Measurements from ENCODE around the gene TMEM163. TPM values are rescaled to one million over a fixed set of nuclear protein-coding genes. Genes with fewer than 3 reads are reported as not detected.

The TMEM163 gene
- total RNA-seq, 1 donor from 2014 or later = 1.0 TPM

DNA sequence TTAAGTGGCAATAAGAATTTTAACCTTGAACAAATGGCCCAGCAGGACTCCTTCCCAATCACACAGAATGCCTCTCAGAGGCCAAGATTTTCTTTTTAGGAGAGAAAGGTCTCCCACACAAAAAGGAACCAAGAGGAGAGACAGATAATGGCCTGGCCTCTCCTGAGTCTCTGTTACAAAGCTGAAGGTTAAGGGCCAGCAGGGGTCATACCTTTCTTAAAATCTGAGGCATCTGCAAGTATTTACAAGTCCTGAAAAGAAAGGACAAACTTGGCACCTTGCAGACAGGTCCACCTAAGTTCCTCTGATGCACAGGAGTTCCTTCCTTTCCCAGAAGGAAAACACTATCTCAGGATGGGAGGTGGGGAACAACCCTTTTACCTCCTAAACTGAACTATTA, 142.3 kb downstream of the TMEM163 start:
- Mint-ChIP-seq H3K4me3 (no peak overlapping the region), H3K4me1 (peaks cover 8% of the 10 kb centered on the region)

DNA sequence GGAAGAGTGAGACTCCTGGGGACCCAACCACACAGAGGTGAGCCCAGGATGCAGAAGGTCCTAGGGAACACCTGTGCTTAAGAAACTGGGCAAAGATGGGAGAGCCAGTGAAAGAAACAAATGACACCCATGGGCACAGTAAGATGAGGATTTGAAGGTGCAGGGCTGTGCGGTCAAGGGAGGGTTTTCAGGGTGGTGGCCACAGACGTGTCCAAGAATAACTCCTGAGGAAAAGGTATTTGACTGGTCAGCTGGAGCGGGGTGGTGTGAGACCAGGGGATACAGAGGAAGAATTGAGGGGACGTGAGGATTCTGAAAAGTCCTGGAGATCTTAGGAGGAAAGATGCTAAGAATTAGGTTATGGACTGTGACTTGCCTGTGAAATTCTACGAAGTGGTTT, 142.9 kb downstream of the TMEM163 start:
- Mint-ChIP-seq H3K27me3 (ENCODE audit: low read depth) (no peaks in the 10 kb centered on the region), H3K27ac (ENCODE audit: unreplicated experiment) (no peak overlapping the region), H3K4me1 (peaks cover 8% of the 10 kb centered on the region), H3K4me3 (no peak overlapping the region), H3K9me3 (no peaks in the 10 kb centered on the region), H3K36me3 (ENCODE audit: low read depth) (no peaks in the 10 kb centered on the region)
- TF ChIP-seq, protein P1, sequence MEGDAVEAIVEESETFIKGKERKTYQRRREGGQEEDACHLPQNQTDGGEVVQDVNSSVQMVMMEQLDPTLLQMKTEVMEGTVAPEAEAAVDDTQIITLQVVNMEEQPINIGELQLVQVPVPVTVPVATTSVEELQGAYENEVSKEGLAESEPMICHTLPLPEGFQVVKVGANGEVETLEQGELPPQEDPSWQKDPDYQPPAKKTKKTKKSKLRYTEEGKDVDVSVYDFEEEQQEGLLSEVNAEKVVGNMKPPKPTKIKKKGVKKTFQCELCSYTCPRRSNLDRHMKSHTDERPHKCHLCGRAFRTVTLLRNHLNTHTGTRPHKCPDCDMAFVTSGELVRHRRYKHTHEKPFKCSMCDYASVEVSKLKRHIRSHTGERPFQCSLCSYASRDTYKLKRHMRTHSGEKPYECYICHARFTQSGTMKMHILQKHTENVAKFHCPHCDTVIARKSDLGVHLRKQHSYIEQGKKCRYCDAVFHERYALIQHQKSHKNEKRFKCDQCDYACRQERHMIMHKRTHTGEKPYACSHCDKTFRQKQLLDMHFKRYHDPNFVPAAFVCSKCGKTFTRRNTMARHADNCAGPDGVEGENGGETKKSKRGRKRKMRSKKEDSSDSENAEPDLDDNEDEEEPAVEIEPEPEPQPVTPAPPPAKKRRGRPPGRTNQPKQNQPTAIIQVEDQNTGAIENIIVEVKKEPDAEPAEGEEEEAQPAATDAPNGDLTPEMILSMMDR (conservative IDR thresholded peaks at IDR 0.05) = no peak
- no peak for DNase-seq (ENCODE audit: low read depth, low spot score)

More for the DNA sequence above, 142.3 kb downstream of the TMEM163 start:
- no peaks in the 10 kb centered on the region for H3K27me3 Mint-ChIP-seq (ENCODE audit: low read depth)
- H3K36me3 Mint-ChIP-seq (ENCODE audit: low read depth) = no peaks in the 10 kb centered on the region
- no peak overlapping the region for H3K27ac Mint-ChIP-seq (ENCODE audit: unreplicated experiment)
- no peak for DNase-seq (ENCODE audit: low read depth, low spot score)
- TF ChIP-seq, protein P1 (conservative IDR thresholded peaks at IDR 0.05) = no peak
- no peaks in the 10 kb centered on the region for H3K9me3 Mint-ChIP-seq

DNA sequence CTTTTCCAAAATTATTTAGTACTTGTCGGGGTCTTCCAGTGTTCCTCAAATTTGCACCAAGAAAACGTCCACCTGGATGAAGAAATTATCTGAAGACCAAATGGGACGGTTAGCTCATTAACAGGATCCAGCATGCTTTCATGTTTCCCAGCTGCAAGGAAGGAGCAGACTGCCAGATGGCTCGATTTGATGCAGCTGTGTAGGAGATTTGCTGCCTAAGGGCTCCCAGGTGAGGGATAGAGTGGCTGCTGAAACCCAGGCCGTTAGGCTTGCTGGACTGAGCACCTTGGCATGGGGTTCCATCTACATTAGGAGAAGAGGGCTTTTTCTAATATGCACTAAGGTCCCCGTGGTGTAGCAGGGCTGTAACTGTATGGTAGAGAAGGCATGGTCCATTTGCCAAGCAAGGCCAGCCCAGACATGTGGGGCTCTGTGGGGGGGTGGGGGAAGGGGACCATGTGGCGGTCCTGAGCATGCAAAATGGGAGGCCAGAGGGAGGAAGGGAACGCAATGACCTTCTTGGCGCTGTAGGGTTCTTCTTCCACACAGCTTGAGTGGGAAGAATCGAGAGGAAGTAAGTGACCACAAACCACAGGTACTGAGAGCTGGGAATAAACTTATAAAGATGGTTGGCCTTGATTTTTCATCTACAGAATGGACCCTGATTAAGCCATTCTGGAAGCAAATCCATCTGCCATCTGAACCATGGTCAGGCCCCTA, 144.0 kb downstream of the TMEM163 start:
- no peak overlapping the region for H3K4me3 Mint-ChIP-seq
- no peak overlapping the region for H3K27ac Mint-ChIP-seq (ENCODE audit: unreplicated experiment)
- no peaks in the 10 kb centered on the region for H3K9me3 Mint-ChIP-seq
- TF ChIP-seq, protein P1 (conservative IDR thresholded peaks at IDR 0.05) = no peak
- no peaks in the 10 kb centered on the region for H3K36me3 Mint-ChIP-seq (ENCODE audit: low read depth)
- DNase-seq (ENCODE audit: low read depth, low spot score) = no peak
- peaks cover 8% of the 10 kb centered on the region for H3K4me1 Mint-ChIP-seq
- H3K27me3 Mint-ChIP-seq (ENCODE audit: low read depth) = no peaks in the 10 kb centered on the region

DNA sequence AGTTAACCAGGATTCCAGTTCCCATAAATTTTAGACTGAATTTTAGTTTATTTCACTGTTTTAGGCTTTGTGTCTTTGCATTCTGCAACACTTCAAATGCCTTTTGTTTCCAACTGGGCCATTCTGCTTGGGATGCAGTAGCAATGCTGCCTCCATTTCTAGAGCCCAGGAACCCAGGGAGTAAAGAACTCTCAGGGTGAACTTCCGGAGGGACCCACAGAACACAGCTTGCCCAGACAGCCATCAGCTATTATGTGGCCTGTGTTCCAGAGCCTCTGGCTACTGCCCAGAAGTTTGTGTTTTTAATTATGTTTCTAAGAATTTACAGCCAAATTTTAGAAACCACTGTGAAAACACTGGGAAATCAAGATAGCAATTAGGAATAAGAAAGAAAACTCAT, 145.1 kb downstream of the TMEM163 start:
- no peak overlapping the region for H3K27ac Mint-ChIP-seq (ENCODE audit: unreplicated experiment)
- no peak for DNase-seq (ENCODE audit: low read depth, low spot score)
- peaks cover 8% of the 10 kb centered on the region for H3K4me1 Mint-ChIP-seq
- TF ChIP-seq, protein P1 (conservative IDR thresholded peaks at IDR 0.05) = no peak
- H3K36me3 Mint-ChIP-seq (ENCODE audit: low read depth) = no peaks in the 10 kb centered on the region
- H3K27me3 Mint-ChIP-seq (ENCODE audit: low read depth) = no peaks in the 10 kb centered on the region
- no peaks in the 10 kb centered on the region for H3K9me3 Mint-ChIP-seq
- H3K4me3 Mint-ChIP-seq = no peak overlapping the region

DNA sequence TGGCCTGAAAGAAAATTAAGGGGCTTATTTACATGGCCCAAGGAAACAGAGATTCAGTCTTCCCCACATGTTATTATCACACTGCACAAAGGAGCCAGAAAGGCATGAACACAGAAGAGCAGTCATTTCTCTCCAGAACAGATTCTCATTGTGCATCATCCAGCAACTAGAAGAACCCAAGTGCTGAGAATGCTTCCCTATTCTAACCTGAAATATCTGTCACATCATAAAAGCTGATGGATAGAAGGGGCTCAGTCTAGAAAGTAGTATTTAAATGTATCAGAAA, 145.8 kb downstream of the TMEM163 start:
- Mint-ChIP-seq H3K36me3 (ENCODE audit: low read depth) (no peaks in the 10 kb centered on the region), H3K4me1 (peaks cover 8% of the 10 kb centered on the region), H3K4me3 (no peak overlapping the region), H3K27ac (ENCODE audit: unreplicated experiment) (no peak overlapping the region), H3K27me3 (ENCODE audit: low read depth) (no peaks in the 10 kb centered on the region), H3K9me3 (no peaks in the 10 kb centered on the region)
- DNase-seq (ENCODE audit: low read depth, low spot score) = no peak
- TF ChIP-seq, protein P1 (conservative IDR thresholded peaks at IDR 0.05) = no peak
